Liver (tissue), 9 donors: ENCODE measurements around the gene CS. TPM values are rescaled to one million over a fixed set of nuclear protein-coding genes. Genes with fewer than 3 reads are reported as not detected.

Experiments used
- DNase-seq: peaks from one replicate; pipeline ENCODE4 v3.0.0-alpha.2; 2017; ENCODE audit warnings: low spot score
- H3K27ac ChIP-seq, 2 donors: one replicate each; pipeline ENCODE4 v1.7.0; 2013; ENCODE audit warnings: inconsistent platforms in 2 of 2, low read length in 2 of 2, control low read depth in 1 of 2, low read depth in 1 of 2, mild to moderate bottlenecking in 1 of 2
- H3K27me3 ChIP-seq, 4 donors: one replicate each; pipeline versions ENCODE4 v1.6.1 to v1.7.0; 2013; ENCODE audit warnings: low read length in 3 of 4, inconsistent platforms in 1 of 4, mild to moderate bottlenecking in 1 of 4, moderate library complexity in 1 of 4; ENCODE audit not compliant: control insufficient read depth in 4 of 4, insufficient read depth in 4 of 4
- H3K36me3 ChIP-seq, 4 donors: one replicate each; pipeline versions ENCODE4 v1.6.1 to v1.7.0; 2013; ENCODE audit warnings: low read length in 3 of 4, mild to moderate bottlenecking in 3 of 4, low read depth in 1 of 4, moderate library complexity in 1 of 4; ENCODE audit not compliant: control insufficient read depth in 4 of 4, insufficient read depth in 3 of 4
- H3K4me1 ChIP-seq, 4 donors: one replicate each; pipeline versions ENCODE4 v1.6.1 to v1.7.0; 2013; ENCODE audit warnings: low read length in 3 of 4, mild to moderate bottlenecking in 3 of 4, moderate library complexity in 1 of 4; ENCODE audit not compliant: control insufficient read depth in 4 of 4, insufficient read depth in 4 of 4
- H3K4me3 ChIP-seq, 3 donors: one replicate each; pipeline versions ENCODE4 v1.6.1 to v1.7.0; 2013; ENCODE audit warnings: low read length in 3 of 3, control low read depth in 1 of 3, low read depth in 1 of 3, mild to moderate bottlenecking in 1 of 3
- H3K9ac ChIP-seq, 2 donors: one replicate each; pipeline ENCODE4 v1.7.0; 2013; ENCODE audit warnings: low read length in 2 of 2, mild to moderate bottlenecking in 2 of 2, moderate library complexity in 2 of 2, control low read depth in 1 of 2, low read depth in 1 of 2
- H3K9me3 ChIP-seq, 4 donors: one replicate each; pipeline versions ENCODE4 v1.6.1 to v1.7.0; 2013; ENCODE audit warnings: low read length in 3 of 4; ENCODE audit not compliant: control insufficient read depth in 4 of 4
- EGR1 ChIP-seq, 2 donors: IDR thresholded peaks; 2 replicates each; pipeline ENCODE4 v1.6.1; 2016 to 2018; ENCODE audit warnings: antibody characterized with exemption in 2 of 2, low read depth in 2 of 2
- FOXA1 ChIP-seq: IDR thresholded peaks from 2 replicates; pipeline ENCODE4 v1.6.1; 2016; ENCODE audit warnings: antibody characterized with exemption
- FOXA2 ChIP-seq: IDR thresholded peaks from 2 replicates; pipeline ENCODE4 v1.6.1; 2016; ENCODE audit warnings: antibody characterized with exemption
- GABPA ChIP-seq, 2 donors: IDR thresholded peaks in 1 of 2; conservative IDR thresholded peaks in 1 of 2; 2 replicates each; pipeline ENCODE4 v1.6.1; 2016; ENCODE audit warnings: antibody characterized with exemption in 2 of 2, mild to moderate bottlenecking in 1 of 2, moderate library complexity in 1 of 2
- HNF4A ChIP-seq, 2 donors: conservative IDR thresholded peaks; 2 replicates each; pipeline ENCODE4 v1.6.1; 2016; ENCODE audit warnings: antibody characterized with exemption in 2 of 2, mild to moderate bottlenecking in 2 of 2
- HNF4G ChIP-seq: IDR thresholded peaks from 2 replicates; pipeline ENCODE4 v1.6.1; 2016; ENCODE audit warnings: antibody characterized with exemption
- JUND ChIP-seq, 2 donors: IDR thresholded peaks; 2 replicates each; pipeline ENCODE4 v1.6.1; 2016; ENCODE audit warnings: antibody characterized with exemption in 2 of 2
- NR2F2 ChIP-seq: IDR thresholded peaks from 2 replicates; pipeline ENCODE4 v1.6.1; 2016; ENCODE audit warnings: antibody characterized with exemption
- RAD21 ChIP-seq, 2 donors: IDR thresholded peaks; 2 replicates each; pipeline ENCODE4 v1.6.1; 2016; ENCODE audit warnings: antibody characterized with exemption in 2 of 2, mild to moderate bottlenecking in 2 of 2
- RXRA ChIP-seq, 2 donors: IDR thresholded peaks; 2 replicates each; pipeline ENCODE4 v1.6.1; 2017 to 2018; ENCODE audit warnings: antibody characterized with exemption in 2 of 2, mild to moderate bottlenecking in 1 of 2
- SP1 ChIP-seq: IDR thresholded peaks from 2 replicates; pipeline ENCODE4 v1.6.1; 2018; ENCODE audit warnings: antibody characterized with exemption, mild to moderate bottlenecking
- TAF1 ChIP-seq: conservative IDR thresholded peaks from 2 replicates; pipeline ENCODE4 v1.6.1; 2016; ENCODE audit warnings: antibody characterized with exemption, mild to moderate bottlenecking
- YY1 ChIP-seq: IDR thresholded peaks from 2 replicates; pipeline ENCODE4 v1.6.1; 2016; ENCODE audit warnings: antibody characterized with exemption, mild to moderate bottlenecking
- WGBS: extraction: QIAGEN DNeasy Blood & Tissue Kit; methylation state at CpG from one replicate; pipeline ENCODE4 v1.1.7; 2013; 5-methylcytosine and 5-hydroxymethylcytosine counted together
- polyA plus RNA-seq, 2 donors: library from polyadenylated mRNA; stranded (reverse) in 1 of 2; unstranded in 1 of 2; fragments of 200-250 nt in 1 of 2; fragments of >200 nt in 1 of 2; fragmentation: Nextera tagmentation in 1 of 2; extraction: Ambion mirVana in 1 of 2; gene quantifications; one replicate each; pipeline versions ENCODE4 v1.2.1 to v1.2.3, GENCODE V29; 2013 to 2015
- total RNA-seq, 2 donors: library from RNA; depleted of rRNA; stranded (reverse); fragments of >200 nt; gene quantifications; one replicate each; pipeline ENCODE4 v1.2.3, GENCODE V29; 2014
- TF ChIP-seq, protein P1 (sequence below): IDR thresholded peaks from 2 replicates; pipeline ENCODE4 v1.6.1; 2016; ENCODE audit warnings: antibody characterized with exemption
- TF ChIP-seq, protein P2 (sequence below): IDR thresholded peaks from 2 replicates; pipeline ENCODE4 v1.6.1; 2016; ENCODE audit warnings: antibody characterized with exemption
- TF ChIP-seq, protein P3 (sequence below): IDR thresholded peaks from 2 replicates; pipeline ENCODE4 v1.6.1; 2016; ENCODE audit warnings: antibody characterized with exemption
- TF ChIP-seq, protein P4 (sequence below): IDR thresholded peaks from 2 replicates; pipeline ENCODE4 v1.6.1; 2016; ENCODE audit warnings: antibody characterized with exemption, mild to moderate bottlenecking
- TF ChIP-seq, protein P5 (sequence below): fragments of 150-350 bp; IDR thresholded peaks from 2 replicates; pipeline ENCODE4 v1.5.1; 2017; ENCODE audit warnings: improper control_type of control experiment, low read depth, low read length; ENCODE audit not compliant: missing input control
- donor health status: healthy.
- donor health status: healthy.
- donor health status: healthy.
- donor health status: healthy.
- donor health status: healthy.

The CS gene
- 10 to 100 TPM; 59.0 to 79.9 TPM for total RNA-seq
- 10 to 100 TPM; 33.8 to 36.0 TPM for polyA plus RNA-seq

DNA sequence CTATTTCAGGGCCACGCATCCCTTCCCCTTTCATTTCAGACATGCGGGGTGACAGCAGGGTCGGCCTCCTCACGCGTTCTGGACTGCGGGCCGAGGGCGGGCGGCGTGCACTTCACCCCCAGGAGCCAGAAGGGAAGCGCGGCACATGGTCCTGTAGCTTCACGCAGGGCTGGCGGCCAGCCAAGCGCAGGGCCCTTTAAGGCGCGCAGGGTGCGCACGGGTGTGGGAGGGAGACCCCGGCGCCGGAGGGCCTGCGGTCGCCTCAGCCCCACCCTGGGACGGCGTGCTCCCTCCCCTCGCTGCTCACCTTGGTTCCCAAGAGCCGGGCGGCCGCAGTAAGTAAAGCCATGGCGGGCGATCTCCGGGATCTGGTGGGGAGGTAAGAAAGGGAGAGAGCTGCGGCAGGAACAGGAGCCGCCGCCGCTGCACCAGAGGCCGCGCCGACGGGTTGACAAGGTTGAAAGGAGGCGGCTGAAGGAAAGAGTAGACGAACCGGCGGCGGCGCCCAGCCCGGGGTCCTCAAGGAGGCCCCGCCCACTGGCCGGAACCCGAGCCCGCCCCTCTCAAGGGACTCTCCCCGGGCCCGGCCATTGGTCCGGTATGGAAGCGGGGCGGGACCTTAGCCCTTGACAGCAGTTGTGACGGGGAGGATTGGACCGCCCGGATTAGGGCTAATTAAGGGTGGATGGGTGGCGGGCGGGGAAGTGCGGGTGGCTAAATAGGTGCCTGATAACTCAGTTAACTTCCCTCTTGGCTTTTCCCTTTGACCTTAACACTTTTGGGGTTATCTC lies at the start of gene CS:
Gene CS (minus strand): TSS at position 478 of the 791 bp plus-strand sequence. CDS start 129 bp downstream, at position 349.
- H3K36me3 ChIP-seq, result peaks cover 0 to 2% (median 0%) of the 10 kb centered on the region in 4 donors
- H3K9ac ChIP-seq, result peak within 1 kb of the TSS; percentile 67 to 80
- TF ChIP-seq EGR1 (IDR thresholded peaks at IDR 0.05; ENCODE audit: low read depth in 2 of 2) (peak in 1 of 2 donors; percentile 22), YY1 (peak; percentile 77), NR2F2 (peak; percentile 86), RXRA (IDR thresholded peaks at IDR 0.05) (peak; percentile 60 to 65), HNF4G (no peak), FOXA2 (no peak), SP1 (peak; percentile 86), HNF4A (conservative IDR thresholded peaks at IDR 0.05) (peak; percentile 36 to 46), FOXA1 (no peak), TAF1 (peak; percentile 67), GABPA (IDR thresholded peaks at IDR 0.05 in 1 of 2, conservative IDR thresholded peaks at IDR 0.05 in 1 of 2) (peak; percentile 19 to 68), JUND (IDR thresholded peaks at IDR 0.05) (peak in 1 of 2 donors; percentile 42), RAD21 (IDR thresholded peaks at IDR 0.05) (peak; percentile 10 to 40)
- TF ChIP-seq, protein P1, sequence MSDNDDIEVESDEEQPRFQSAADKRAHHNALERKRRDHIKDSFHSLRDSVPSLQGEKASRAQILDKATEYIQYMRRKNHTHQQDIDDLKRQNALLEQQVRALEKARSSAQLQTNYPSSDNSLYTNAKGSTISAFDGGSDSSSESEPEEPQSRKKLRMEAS, result no peak
- TF ChIP-seq, protein P2, sequence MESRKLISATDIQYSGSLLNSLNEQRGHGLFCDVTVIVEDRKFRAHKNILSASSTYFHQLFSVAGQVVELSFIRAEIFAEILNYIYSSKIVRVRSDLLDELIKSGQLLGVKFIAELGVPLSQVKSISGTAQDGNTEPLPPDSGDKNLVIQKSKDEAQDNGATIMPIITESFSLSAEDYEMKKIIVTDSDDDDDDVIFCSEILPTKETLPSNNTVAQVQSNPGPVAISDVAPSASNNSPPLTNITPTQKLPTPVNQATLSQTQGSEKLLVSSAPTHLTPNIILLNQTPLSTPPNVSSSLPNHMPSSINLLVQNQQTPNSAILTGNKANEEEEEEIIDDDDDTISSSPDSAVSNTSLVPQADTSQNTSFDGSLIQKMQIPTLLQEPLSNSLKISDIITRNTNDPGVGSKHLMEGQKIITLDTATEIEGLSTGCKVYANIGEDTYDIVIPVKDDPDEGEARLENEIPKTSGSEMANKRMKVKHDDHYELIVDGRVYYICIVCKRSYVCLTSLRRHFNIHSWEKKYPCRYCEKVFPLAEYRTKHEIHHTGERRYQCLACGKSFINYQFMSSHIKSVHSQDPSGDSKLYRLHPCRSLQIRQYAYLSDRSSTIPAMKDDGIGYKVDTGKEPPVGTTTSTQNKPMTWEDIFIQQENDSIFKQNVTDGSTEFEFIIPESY, result peak; percentile 9
- TF ChIP-seq, protein P3, sequence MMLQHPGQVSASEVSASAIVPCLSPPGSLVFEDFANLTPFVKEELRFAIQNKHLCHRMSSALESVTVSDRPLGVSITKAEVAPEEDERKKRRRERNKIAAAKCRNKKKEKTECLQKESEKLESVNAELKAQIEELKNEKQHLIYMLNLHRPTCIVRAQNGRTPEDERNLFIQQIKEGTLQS, result no peak
- TF ChIP-seq, protein P4, sequence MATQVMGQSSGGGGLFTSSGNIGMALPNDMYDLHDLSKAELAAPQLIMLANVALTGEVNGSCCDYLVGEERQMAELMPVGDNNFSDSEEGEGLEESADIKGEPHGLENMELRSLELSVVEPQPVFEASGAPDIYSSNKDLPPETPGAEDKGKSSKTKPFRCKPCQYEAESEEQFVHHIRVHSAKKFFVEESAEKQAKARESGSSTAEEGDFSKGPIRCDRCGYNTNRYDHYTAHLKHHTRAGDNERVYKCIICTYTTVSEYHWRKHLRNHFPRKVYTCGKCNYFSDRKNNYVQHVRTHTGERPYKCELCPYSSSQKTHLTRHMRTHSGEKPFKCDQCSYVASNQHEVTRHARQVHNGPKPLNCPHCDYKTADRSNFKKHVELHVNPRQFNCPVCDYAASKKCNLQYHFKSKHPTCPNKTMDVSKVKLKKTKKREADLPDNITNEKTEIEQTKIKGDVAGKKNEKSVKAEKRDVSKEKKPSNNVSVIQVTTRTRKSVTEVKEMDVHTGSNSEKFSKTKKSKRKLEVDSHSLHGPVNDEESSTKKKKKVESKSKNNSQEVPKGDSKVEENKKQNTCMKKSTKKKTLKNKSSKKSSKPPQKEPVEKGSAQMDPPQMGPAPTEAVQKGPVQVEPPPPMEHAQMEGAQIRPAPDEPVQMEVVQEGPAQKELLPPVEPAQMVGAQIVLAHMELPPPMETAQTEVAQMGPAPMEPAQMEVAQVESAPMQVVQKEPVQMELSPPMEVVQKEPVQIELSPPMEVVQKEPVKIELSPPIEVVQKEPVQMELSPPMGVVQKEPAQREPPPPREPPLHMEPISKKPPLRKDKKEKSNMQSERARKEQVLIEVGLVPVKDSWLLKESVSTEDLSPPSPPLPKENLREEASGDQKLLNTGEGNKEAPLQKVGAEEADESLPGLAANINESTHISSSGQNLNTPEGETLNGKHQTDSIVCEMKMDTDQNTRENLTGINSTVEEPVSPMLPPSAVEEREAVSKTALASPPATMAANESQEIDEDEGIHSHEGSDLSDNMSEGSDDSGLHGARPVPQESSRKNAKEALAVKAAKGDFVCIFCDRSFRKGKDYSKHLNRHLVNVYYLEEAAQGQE, result peak; percentile 58
- TF ChIP-seq, protein P5, sequence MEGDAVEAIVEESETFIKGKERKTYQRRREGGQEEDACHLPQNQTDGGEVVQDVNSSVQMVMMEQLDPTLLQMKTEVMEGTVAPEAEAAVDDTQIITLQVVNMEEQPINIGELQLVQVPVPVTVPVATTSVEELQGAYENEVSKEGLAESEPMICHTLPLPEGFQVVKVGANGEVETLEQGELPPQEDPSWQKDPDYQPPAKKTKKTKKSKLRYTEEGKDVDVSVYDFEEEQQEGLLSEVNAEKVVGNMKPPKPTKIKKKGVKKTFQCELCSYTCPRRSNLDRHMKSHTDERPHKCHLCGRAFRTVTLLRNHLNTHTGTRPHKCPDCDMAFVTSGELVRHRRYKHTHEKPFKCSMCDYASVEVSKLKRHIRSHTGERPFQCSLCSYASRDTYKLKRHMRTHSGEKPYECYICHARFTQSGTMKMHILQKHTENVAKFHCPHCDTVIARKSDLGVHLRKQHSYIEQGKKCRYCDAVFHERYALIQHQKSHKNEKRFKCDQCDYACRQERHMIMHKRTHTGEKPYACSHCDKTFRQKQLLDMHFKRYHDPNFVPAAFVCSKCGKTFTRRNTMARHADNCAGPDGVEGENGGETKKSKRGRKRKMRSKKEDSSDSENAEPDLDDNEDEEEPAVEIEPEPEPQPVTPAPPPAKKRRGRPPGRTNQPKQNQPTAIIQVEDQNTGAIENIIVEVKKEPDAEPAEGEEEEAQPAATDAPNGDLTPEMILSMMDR, result no peak
- peak within 1 kb of the TSS; percentile 70 to 97 (median 96) for H3K4me3 ChIP-seq
- H3K4me1 ChIP-seq, result peaks cover 14 to 64% (median 60%) of the 10 kb centered on the region in 4 donors
- H3K27me3 ChIP-seq, result no peaks in the 10 kb centered on the region
- peak within 1 kb of the TSS; percentile 86 to 95 for H3K27ac ChIP-seq
- DNase-seq, result peak; percentile 96
- WGBS, result under 1% methylated on average over 63 of the region's 63 CpGs
- H3K9me3 ChIP-seq, result no peaks in the 10 kb centered on the region
